ENCODE results near the gene TMEM163. TPM values are rescaled to one million over a fixed set of nuclear protein-coding genes. Genes with fewer than 3 reads are reported as not detected.

TMEM163 gene
- total RNA-seq, 2 donors from 2014 or later: 0.14 to 2.5 TPM

DNA sequence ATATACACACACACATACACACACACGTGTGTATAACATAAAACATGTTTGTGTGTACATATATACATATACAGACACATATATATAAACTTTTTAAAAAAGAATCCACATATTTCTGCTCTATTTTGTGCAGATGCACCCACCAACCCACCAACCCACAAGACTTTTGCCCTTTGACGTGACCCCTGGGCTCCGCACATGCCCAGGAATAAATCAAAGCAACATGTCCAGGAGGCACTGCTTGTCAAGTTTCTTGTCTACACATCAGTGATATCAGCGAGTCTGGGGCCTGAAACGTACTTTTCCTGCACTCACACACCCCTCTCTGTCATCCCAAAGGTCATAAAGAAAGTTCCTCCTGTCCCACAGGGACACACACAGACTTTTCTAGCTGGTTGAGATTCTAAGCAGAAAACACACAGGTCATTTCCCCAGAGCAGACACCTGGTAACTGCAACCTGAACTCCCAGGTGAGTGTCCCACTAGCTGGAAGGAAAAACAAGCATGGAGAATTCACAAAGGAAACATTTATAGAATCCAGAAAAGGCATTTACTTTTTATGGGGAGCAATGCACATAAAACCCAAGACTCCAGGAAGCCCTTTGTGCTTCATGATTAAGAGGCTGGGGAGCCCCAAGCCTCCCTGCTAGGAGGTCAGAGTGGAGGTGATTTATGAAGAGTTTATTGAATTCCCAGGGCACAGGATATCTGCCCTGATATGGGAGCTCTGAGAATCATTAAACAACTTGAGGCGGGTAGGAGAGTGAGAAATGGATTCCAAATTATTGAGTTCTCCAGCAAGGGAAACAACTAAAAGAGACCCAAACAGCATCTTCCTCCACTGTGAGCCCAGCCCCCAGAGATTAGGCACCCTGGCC lies 253.3 kb downstream of the TMEM163 start:
- DNase-seq (ENCODE audit: low spot score): no peak
- Histone ChIP-seq H3K27me3 (replicated peaks; ENCODE audit: insufficient read depth) (no peaks in the 10 kb centered on the region), H3K9me3 (no peaks in the 10 kb centered on the region), H3K36me3 (no peaks in the 10 kb centered on the region), H3K4me3 (no peak overlapping the region), H3K4me1 (ENCODE audit: control insufficient read depth in 1 of 2, low read depth in 2 of 2) (no peaks in the 10 kb centered on the region), H3K27ac (no peak overlapping the region)
- TF ChIP-seq CTCF (IDR thresholded peaks at IDR 0.05): no peak
- no peak for ATAC-seq (ENCODE audit: insufficient number of reproducible peaks, low FRiP score, low read depth)

GRCh38 chr2:134463699-134464022 lies 255.1 kb downstream of the TMEM163 start:
- no peak for ATAC-seq (ENCODE audit: insufficient number of reproducible peaks, low FRiP score, low read depth)
- no peak for DNase-seq (ENCODE audit: low spot score)
- Histone ChIP-seq H3K36me3 (no peaks in the 10 kb centered on the region), H3K27ac (no peak overlapping the region), H3K27me3 (replicated peaks; ENCODE audit: insufficient read depth) (no peaks in the 10 kb centered on the region), H3K4me3 (no peak overlapping the region), H3K9me3 (no peaks in the 10 kb centered on the region), H3K4me1 (ENCODE audit: control insufficient read depth in 1 of 2, low read depth in 2 of 2) (no peaks in the 10 kb centered on the region)
- TF ChIP-seq CTCF (IDR thresholded peaks at IDR 0.05): no peak

- H3K4me3 ChIP-seq: no peak overlapping the region
- TF ChIP-seq CTCF (IDR thresholded peaks at IDR 0.05): no peak
- no peak for ATAC-seq (ENCODE audit: insufficient number of reproducible peaks, low FRiP score, low read depth)
- no peaks in the 10 kb centered on the region for H3K36me3 ChIP-seq
- H3K27me3 ChIP-seq (replicated peaks; ENCODE audit: insufficient read depth): no peaks in the 10 kb centered on the region
- no peaks in the 10 kb centered on the region for H3K9me3 ChIP-seq
- no peak overlapping the region for H3K27ac ChIP-seq
- no peak for DNase-seq (ENCODE audit: low spot score)
- no peaks in the 10 kb centered on the region for H3K4me1 ChIP-seq (ENCODE audit: control insufficient read depth in 1 of 2, low read depth in 2 of 2)
Observed at GRCh38 chr2:134462791-134463698, 255.8 kb downstream of the TMEM163 start.

- Histone ChIP-seq H3K27me3 (replicated peaks; ENCODE audit: insufficient read depth) (no peaks in the 10 kb centered on the region), H3K4me3 (no peak overlapping the region), H3K4me1 (ENCODE audit: control insufficient read depth in 1 of 2, low read depth in 2 of 2) (no peaks in the 10 kb centered on the region), H3K36me3 (no peaks in the 10 kb centered on the region), H3K27ac (no peak overlapping the region), H3K9me3 (no peaks in the 10 kb centered on the region)
- no peak for ATAC-seq (ENCODE audit: insufficient number of reproducible peaks, low FRiP score, low read depth)
- no peak for DNase-seq (ENCODE audit: low spot score)
- TF ChIP-seq CTCF (IDR thresholded peaks at IDR 0.05): no peak
Observed at GRCh38 chr2:134462275-134462674, 256.5 kb downstream of the TMEM163 start.

- H3K36me3 ChIP-seq: no peaks in the 10 kb centered on the region
- ATAC-seq (ENCODE audit: insufficient number of reproducible peaks, low FRiP score, low read depth): no peak
- TF ChIP-seq CTCF (IDR thresholded peaks at IDR 0.05): no peak
- DNase-seq (ENCODE audit: low spot score): no peak
- no peaks in the 10 kb centered on the region for H3K4me1 ChIP-seq (ENCODE audit: control insufficient read depth in 1 of 2, low read depth in 2 of 2)
- H3K27ac ChIP-seq: no peak overlapping the region
- H3K4me3 ChIP-seq: no peak overlapping the region
- H3K9me3 ChIP-seq: no peaks in the 10 kb centered on the region
- H3K27me3 ChIP-seq (replicated peaks; ENCODE audit: insufficient read depth): no peaks in the 10 kb centered on the region
Observed at GRCh38 chr2:134461511-134461910, 257.3 kb downstream of the TMEM163 start.

All from thoracic aorta (tissue), 2 donors.